ENCODE measurements around the gene KPTN.

KPTN gene

GRCh38 chr19:47507924-47508553 lies 24.0 kb upstream of the KPTN start:
- no peak for TF ChIP-seq CTCF (IDR thresholded peaks at IDR 0.05; ENCODE audit: unreplicated experiment in 3 of 3)
- Mint-ChIP-seq H3K27me3 (ENCODE audit: low read depth) (no peaks in the 10 kb centered on the region), H3K4me3 (no peak overlapping the region), H3K36me3 (ENCODE audit: low read depth) (peaks cover 7% of the 10 kb centered on the region), H3K4me1 (peaks cover 47% of the 10 kb centered on the region), H3K9me3 (no peaks in the 10 kb centered on the region), H3K27ac (no peak overlapping the region)

- Mint-ChIP-seq H3K4me3 (no peak overlapping the region), H3K4me1 (peaks cover 37% of the 10 kb centered on the region)
These were observed 23.0 kb upstream of the KPTN start for GRCh38 chr19:47507012-47507411.

GRCh38 chr19:47506459-47506858 lies 22.4 kb upstream of the KPTN start:
- Mint-ChIP-seq H3K27me3 (ENCODE audit: low read depth) (no peaks in the 10 kb centered on the region), H3K36me3 (ENCODE audit: low read depth) (peaks cover 16% of the 10 kb centered on the region), H3K4me1 (peaks cover 35% of the 10 kb centered on the region), H3K27ac (peak overlapping the region in 2 of 3 experiments; percentile 33 to 54), H3K4me3 (no peak overlapping the region), H3K9me3 (no peaks in the 10 kb centered on the region)
- TF ChIP-seq CTCF (IDR thresholded peaks at IDR 0.05; ENCODE audit: unreplicated experiment in 3 of 3) = no peak

More at GRCh38 chr19:47507012-47507411, 23.0 kb upstream of the KPTN start:
- Mint-ChIP-seq H3K36me3 (ENCODE audit: low read depth) (peaks cover 12% of the 10 kb centered on the region), H3K27ac (peak overlapping the region in 2 of 3 experiments; percentile 33 to 54), H3K9me3 (no peaks in the 10 kb centered on the region), H3K27me3 (ENCODE audit: low read depth) (no peaks in the 10 kb centered on the region)
- TF ChIP-seq CTCF (IDR thresholded peaks at IDR 0.05; ENCODE audit: unreplicated experiment in 3 of 3) = no peak

- H3K4me3 Mint-ChIP-seq = no peak overlapping the region
- H3K36me3 Mint-ChIP-seq (ENCODE audit: low read depth) = peaks cover 17% of the 10 kb centered on the region
- no peak overlapping the region for H3K27ac Mint-ChIP-seq
- peaks cover 28% of the 10 kb centered on the region for H3K4me1 Mint-ChIP-seq
- no peaks in the 10 kb centered on the region for H3K9me3 Mint-ChIP-seq
- no peaks in the 10 kb centered on the region for H3K27me3 Mint-ChIP-seq (ENCODE audit: low read depth)
- TF ChIP-seq CTCF (IDR thresholded peaks at IDR 0.05; ENCODE audit: unreplicated experiment in 3 of 3) = no peak
These were observed 21.5 kb upstream of the KPTN start for GRCh38 chr19:47505506-47505905.

GRCh38 chr19:47503826-47504150 lies 19.8 kb upstream of the KPTN start:
- Mint-ChIP-seq H3K9me3 (no peaks in the 10 kb centered on the region), H3K4me1 (peaks cover 17% of the 10 kb centered on the region), H3K27ac (no peak overlapping the region), H3K4me3 (no peak overlapping the region), H3K27me3 (ENCODE audit: low read depth) (no peaks in the 10 kb centered on the region), H3K36me3 (ENCODE audit: low read depth) (peaks cover 17% of the 10 kb centered on the region)
- no peak for TF ChIP-seq CTCF (IDR thresholded peaks at IDR 0.05; ENCODE audit: unreplicated experiment in 3 of 3)

GRCh38 chr19:47503130-47503825 lies 19.3 kb upstream of the KPTN start:
- no peaks in the 10 kb centered on the region for H3K27me3 Mint-ChIP-seq (ENCODE audit: low read depth)
- no peaks in the 10 kb centered on the region for H3K9me3 Mint-ChIP-seq
- peaks cover 17% of the 10 kb centered on the region for H3K36me3 Mint-ChIP-seq (ENCODE audit: low read depth)
- H3K4me1 Mint-ChIP-seq = peaks cover 17% of the 10 kb centered on the region
- no peak overlapping the region for H3K27ac Mint-ChIP-seq
- no peak for TF ChIP-seq CTCF (IDR thresholded peaks at IDR 0.05; ENCODE audit: unreplicated experiment in 3 of 3)
- H3K4me3 Mint-ChIP-seq = no peak overlapping the region

Data from nephron (organoid).